Measurements from ENCODE around the gene SERPINB2.
"Not testable (repeated sequence)": the region's sequence is repeated elsewhere in the genome, so short reads cannot be mapped to it uniquely, and the experiment has no call there.

SERPINB2 gene

GRCh38 chr18:63936156-63936931 lies 48.8 kb downstream of the SERPINB2 start:
- DNase-seq (ENCODE audit: low read depth): no peak

GRCh38 chr18:63936932-63937393 lies 49.5 kb downstream of the SERPINB2 start:
- no peak for DNase-seq (ENCODE audit: low read depth)

- DNase-seq (ENCODE audit: low read depth): no peak
These were observed 52.5 kb downstream of the SERPINB2 start for GRCh38 chr18:63940008-63940407.

- DNase-seq (ENCODE audit: low read depth): not testable (repeated sequence)
These were observed 53.1 kb downstream of the SERPINB2 start for GRCh38 chr18:63940543-63941050.

- DNase-seq (ENCODE audit: low read depth): no peak
These were observed 59.7 kb downstream of the SERPINB2 start for GRCh38 chr18:63947051-63947790.

GRCh38 chr18:63949068-63949737 lies 61.7 kb downstream of the SERPINB2 start, which contains the start of gene HMSD:
Gene HMSD, plus strand, starts transcription at chr18:63949301. Its CDS starts 4,155 bp downstream, at chr18:63953456.
- no peak for DNase-seq (ENCODE audit: low read depth)

GRCh38 chr18:63951302-63951705 lies 63.8 kb downstream of the SERPINB2 start:
- DNase-seq (ENCODE audit: low read depth): no peak

Measured in stimulated activated CD8-positive, alpha-beta memory T cell treated with anti-CD3 and anti-CD28 coated beads, Interleukin-15, amount 100 ng/mL, for 24 hours (primary cell).